HEK293 (cell line): ENCODE results near the gene OR1F1.
A peak's percentile ranks its signal among the peaks of the same experiment; 100 is the strongest.

Experiments used
- FEZF1 ChIP-seq: fragments of 450-650 bp; formaldehyde crosslinking; IDR thresholded peaks from 2 replicates; pipeline ENCODE4 v1.5.1; 2016; ENCODE audit warnings: missing biosample characterization, missing genetic modification characterization
- GLI2 ChIP-seq: fragments of 450-650 bp; formaldehyde crosslinking; IDR thresholded peaks from 2 replicates; pipeline ENCODE4; 2017; ENCODE audit warnings: missing biosample characterization, missing genetic modification characterization, low read depth, borderline replicate concordance
- GLIS2 ChIP-seq: fragments of 450-650 bp; formaldehyde crosslinking; IDR thresholded peaks from 2 replicates; pipeline ENCODE4 v1.5.1; 2016; ENCODE audit warnings: missing biosample characterization, missing genetic modification characterization
- HOXD13 ChIP-seq: sonication (generic); formaldehyde crosslinking; IDR thresholded peaks from 2 replicates; pipeline ENCODE4 v1.8.0; 2022; ENCODE audit warnings: missing genetic modification reagents, borderline replicate concordance
- KLF1 ChIP-seq: fragments of 450-650 bp; formaldehyde crosslinking; IDR thresholded peaks from 2 replicates; pipeline ENCODE4 v1.5.1; 2016; ENCODE audit warnings: missing biosample characterization, missing genetic modification characterization
- KLF16 ChIP-seq: fragments of 450-650 bp; formaldehyde crosslinking; IDR thresholded peaks from 2 replicates; pipeline ENCODE4 v1.5.1; 2017; ENCODE audit warnings: missing biosample characterization, missing genetic modification characterization
- REST ChIP-seq: fragments of 450-650 bp; formaldehyde crosslinking; IDR thresholded peaks from 2 replicates; pipeline ENCODE4 v1.5.1; 2016; ENCODE audit warnings: missing biosample characterization, missing genetic modification characterization
- SP7 ChIP-seq: fragments of 450-650 bp; formaldehyde crosslinking; IDR thresholded peaks from 2 replicates; pipeline ENCODE4 v1.5.1; 2016; ENCODE audit warnings: missing biosample characterization, missing genetic modification characterization
- ZFHX2 ChIP-seq: fragments of 450-650 bp; formaldehyde crosslinking; conservative IDR thresholded peaks from 2 replicates; pipeline ENCODE4 v1.5.1; 2016; ENCODE audit warnings: missing biosample characterization, missing genetic modification characterization
- ZIC2 ChIP-seq: fragments of 450-650 bp; formaldehyde crosslinking; IDR thresholded peaks from 2 replicates; pipeline ENCODE4 v1.5.1; 2016; ENCODE audit warnings: missing biosample characterization, missing genetic modification characterization
- ZNF10 ChIP-seq: fragments of 450-650 bp; formaldehyde crosslinking; IDR thresholded peaks from 2 replicates; pipeline ENCODE4 v1.5.1; 2017; ENCODE audit warnings: missing biosample characterization, missing genetic modification characterization
- ZNF133 ChIP-seq: fragments of 450-650 bp; formaldehyde crosslinking; IDR thresholded peaks from 2 replicates; pipeline ENCODE4 v1.5.1; 2016; ENCODE audit warnings: missing biosample characterization, missing genetic modification characterization
- ZNF138 ChIP-seq: fragments of 450-650 bp; formaldehyde crosslinking; IDR thresholded peaks from 2 replicates; pipeline ENCODE4 v1.5.1; 2016; ENCODE audit warnings: missing biosample characterization, missing genetic modification characterization, borderline replicate concordance
- ZNF18 ChIP-seq: fragments of 450-650 bp; formaldehyde crosslinking; IDR thresholded peaks from 2 replicates; pipeline ENCODE4 v1.5.1; 2016; ENCODE audit warnings: missing biosample characterization, missing genetic modification characterization
- ZNF2 ChIP-seq: fragments of 450-650 bp; formaldehyde crosslinking; IDR thresholded peaks from 2 replicates; pipeline ENCODE4 v1.5.1; 2016; ENCODE audit warnings: missing biosample characterization, missing genetic modification characterization
- ZNF302 ChIP-seq: fragments of 450-650 bp; formaldehyde crosslinking; IDR thresholded peaks from 2 replicates; pipeline ENCODE4 v1.5.1; 2016; ENCODE audit warnings: missing biosample characterization, missing genetic modification characterization, low read depth
- ZNF350 ChIP-seq: fragments of 450-650 bp; formaldehyde crosslinking; IDR thresholded peaks from 2 replicates; pipeline ENCODE4 v1.5.0; 2017; ENCODE audit warnings: missing biosample characterization, mild to moderate bottlenecking, missing genetic modification characterization
- ZNF510 ChIP-seq: fragments of 450-650 bp; formaldehyde crosslinking; IDR thresholded peaks from 2 replicates; pipeline ENCODE4 v1.5.1; 2018; ENCODE audit warnings: mild to moderate bottlenecking, missing genetic modification characterization, missing biosample characterization; ENCODE audit not compliant: insufficient replicate concordance
- ZNF530 ChIP-seq: fragments of 450-650 bp; formaldehyde crosslinking; IDR thresholded peaks from 2 replicates; pipeline ENCODE4 v1.5.1; 2016; ENCODE audit warnings: low read depth, missing biosample characterization, missing genetic modification characterization
- ZNF561 ChIP-seq: fragments of 450-650 bp; IDR thresholded peaks from 2 replicates; pipeline ENCODE4 v1.5.1; 2018; ENCODE audit warnings: missing biosample characterization, missing genetic modification characterization, borderline replicate concordance
- ZNF624 ChIP-seq: fragments of 450-650 bp; formaldehyde crosslinking; IDR thresholded peaks from 2 replicates; pipeline ENCODE4 v1.5.1; 2017; ENCODE audit warnings: missing biosample characterization, missing genetic modification characterization
- ZNF792 ChIP-seq: fragments of 450-650 bp; formaldehyde crosslinking; IDR thresholded peaks from 2 replicates; pipeline ENCODE4 v1.5.1; 2016; ENCODE audit warnings: missing biosample characterization, missing genetic modification characterization
- ZSCAN30 ChIP-seq: fragments of 450-650 bp; IDR thresholded peaks from 2 replicates; pipeline ENCODE4 v1.5.1; 2018; ENCODE audit warnings: missing biosample characterization, mild to moderate bottlenecking, missing genetic modification characterization, moderate library complexity
- TF ChIP-seq, protein P1 (sequence below): fragments of 450-650 bp; IDR thresholded peaks from 2 replicates; pipeline ENCODE4 v1.5.1; 2018; ENCODE audit warnings: missing biosample characterization, mild to moderate bottlenecking, missing genetic modification characterization
- TF ChIP-seq, protein P2 (sequence below): fragments of 450-650 bp; formaldehyde crosslinking; IDR thresholded peaks from 2 replicates; pipeline ENCODE4 v1.5.1; 2016; ENCODE audit warnings: missing biosample characterization, missing genetic modification characterization
- TF ChIP-seq, protein P3 (sequence below): sonication (generic); formaldehyde crosslinking; IDR thresholded peaks from 2 replicates; pipeline ENCODE4 v1.8.1; 2022; ENCODE audit warnings: mild to moderate bottlenecking, moderate library complexity, missing genetic modification reagents
- TF ChIP-seq, protein P4 (sequence below): fragments of 450-650 bp; formaldehyde crosslinking; IDR thresholded peaks from 2 replicates; pipeline ENCODE4 v1.5.1; 2016; ENCODE audit warnings: missing biosample characterization, missing genetic modification characterization

The OR1F1 gene

DNA sequence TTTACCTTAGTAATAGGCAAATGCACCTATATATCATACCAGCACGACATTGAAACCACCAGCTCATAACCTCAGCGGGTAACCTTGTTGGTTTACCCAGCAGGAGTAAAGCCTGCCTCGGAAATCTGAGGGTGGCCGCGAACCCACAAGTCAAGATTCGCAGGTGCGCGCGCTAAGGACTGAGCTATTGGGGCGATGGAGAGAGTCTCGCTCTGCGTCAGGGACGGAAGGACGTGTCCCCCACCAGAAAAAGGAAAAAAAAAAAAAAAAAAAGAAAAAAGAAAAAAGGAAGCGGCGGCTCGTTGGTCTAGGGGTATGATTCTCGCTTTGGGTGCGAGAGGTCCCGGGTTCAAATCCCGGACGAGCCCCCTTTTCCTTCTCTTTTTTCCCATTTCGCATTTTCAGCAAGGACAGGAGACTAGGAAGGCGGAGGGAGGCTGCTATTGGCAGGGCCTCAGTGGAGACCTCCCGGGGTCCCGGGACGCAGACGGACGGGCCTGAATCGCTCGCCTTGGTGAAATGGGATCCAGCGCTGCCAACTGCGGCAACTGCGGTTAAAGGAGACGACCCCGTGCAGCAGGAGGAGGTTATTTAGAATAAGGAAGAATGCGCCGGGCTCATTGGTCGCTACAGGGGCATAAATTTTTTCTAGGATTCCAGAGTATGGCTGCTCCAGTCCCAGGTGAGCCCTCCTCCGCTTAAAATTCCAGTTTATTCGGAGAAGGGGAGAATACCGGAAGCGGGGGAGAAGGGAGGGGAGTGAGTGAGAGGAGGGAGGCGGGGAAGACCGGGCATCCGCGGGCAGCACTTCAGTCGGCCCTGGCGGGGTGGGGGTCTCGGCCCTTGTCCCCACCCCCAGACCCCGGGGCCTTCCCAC lies at the start of gene OR1F1 (continued):
- TF ChIP-seq ZNF138 (tag by site-specific recombination) (no peak), ZNF302 (tag by site-specific recombination) (0 out of 2 replicates have a peak, but pooled peaks have one; percentile 31), ZNF133 (no peak), REST (no peak; the same call in 1 of the 2 replicates), SP7 (peak; percentile 88), HOXD13 (CRISPR knock-in tag) (no peak), FEZF1 (tag by site-specific recombination) (0 out of 2 replicates have a peak, but pooled peaks have one; percentile 5), ZNF10 (tag by site-specific recombination) (no peak), ZNF510 (tag by site-specific recombination) (no peak), GLI2 (tag by site-specific recombination) (no peak), GLIS2 (tag by site-specific recombination) (peak; percentile 9; the same call in 1 of the 2 replicates), ZFHX2 (tag by site-specific recombination) (peak; percentile 65), ZNF350 (tag by site-specific recombination) (no peak), KLF16 (tag by site-specific recombination) (0 out of 2 replicates have a peak, but pooled peaks have one; percentile 32), ZSCAN30 (no peak), ZNF530 (tag by site-specific recombination) (no peak), ZIC2 (tag by site-specific recombination) (peak; percentile 87), ZNF2 (peak; percentile 83), ZNF624 (tag by site-specific recombination) (no peak), ZNF18 (0 out of 2 replicates have a peak, but pooled peaks have one; percentile 58), ZNF792 (tag by site-specific recombination) (peak; percentile 82; the same call in 1 of the 2 replicates), KLF1 (tag by site-specific recombination) (peak; percentile 27), ZNF561 (tag by site-specific recombination) (peak; percentile 97)
- TF ChIP-seq, protein P1, sequence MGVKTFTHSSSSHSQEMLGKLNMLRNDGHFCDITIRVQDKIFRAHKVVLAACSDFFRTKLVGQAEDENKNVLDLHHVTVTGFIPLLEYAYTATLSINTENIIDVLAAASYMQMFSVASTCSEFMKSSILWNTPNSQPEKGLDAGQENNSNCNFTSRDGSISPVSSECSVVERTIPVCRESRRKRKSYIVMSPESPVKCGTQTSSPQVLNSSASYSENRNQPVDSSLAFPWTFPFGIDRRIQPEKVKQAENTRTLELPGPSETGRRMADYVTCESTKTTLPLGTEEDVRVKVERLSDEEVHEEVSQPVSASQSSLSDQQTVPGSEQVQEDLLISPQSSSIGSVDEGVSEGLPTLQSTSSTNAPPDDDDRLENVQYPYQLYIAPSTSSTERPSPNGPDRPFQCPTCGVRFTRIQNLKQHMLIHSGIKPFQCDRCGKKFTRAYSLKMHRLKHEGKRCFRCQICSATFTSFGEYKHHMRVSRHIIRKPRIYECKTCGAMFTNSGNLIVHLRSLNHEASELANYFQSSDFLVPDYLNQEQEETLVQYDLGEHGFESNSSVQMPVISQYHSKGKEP: peak; percentile 18; the same call in 1 of the 2 replicates
- TF ChIP-seq, protein P2, sequence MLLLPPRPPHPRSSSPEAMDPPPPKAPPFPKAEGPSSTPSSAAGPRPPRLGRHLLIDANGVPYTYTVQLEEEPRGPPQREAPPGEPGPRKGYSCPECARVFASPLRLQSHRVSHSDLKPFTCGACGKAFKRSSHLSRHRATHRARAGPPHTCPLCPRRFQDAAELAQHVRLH (tag by site-specific recombination): peak; percentile 94
- TF ChIP-seq, protein P3, sequence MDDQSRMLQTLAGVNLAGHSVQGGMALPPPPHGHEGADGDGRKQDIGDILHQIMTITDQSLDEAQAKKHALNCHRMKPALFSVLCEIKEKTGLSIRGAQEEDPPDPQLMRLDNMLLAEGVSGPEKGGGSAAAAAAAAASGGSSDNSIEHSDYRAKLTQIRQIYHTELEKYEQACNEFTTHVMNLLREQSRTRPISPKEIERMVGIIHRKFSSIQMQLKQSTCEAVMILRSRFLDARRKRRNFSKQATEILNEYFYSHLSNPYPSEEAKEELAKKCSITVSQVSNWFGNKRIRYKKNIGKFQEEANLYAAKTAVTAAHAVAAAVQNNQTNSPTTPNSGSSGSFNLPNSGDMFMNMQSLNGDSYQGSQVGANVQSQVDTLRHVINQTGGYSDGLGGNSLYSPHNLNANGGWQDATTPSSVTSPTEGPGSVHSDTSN (CRISPR knock-in tag): no peak
- TF ChIP-seq, protein P4, sequence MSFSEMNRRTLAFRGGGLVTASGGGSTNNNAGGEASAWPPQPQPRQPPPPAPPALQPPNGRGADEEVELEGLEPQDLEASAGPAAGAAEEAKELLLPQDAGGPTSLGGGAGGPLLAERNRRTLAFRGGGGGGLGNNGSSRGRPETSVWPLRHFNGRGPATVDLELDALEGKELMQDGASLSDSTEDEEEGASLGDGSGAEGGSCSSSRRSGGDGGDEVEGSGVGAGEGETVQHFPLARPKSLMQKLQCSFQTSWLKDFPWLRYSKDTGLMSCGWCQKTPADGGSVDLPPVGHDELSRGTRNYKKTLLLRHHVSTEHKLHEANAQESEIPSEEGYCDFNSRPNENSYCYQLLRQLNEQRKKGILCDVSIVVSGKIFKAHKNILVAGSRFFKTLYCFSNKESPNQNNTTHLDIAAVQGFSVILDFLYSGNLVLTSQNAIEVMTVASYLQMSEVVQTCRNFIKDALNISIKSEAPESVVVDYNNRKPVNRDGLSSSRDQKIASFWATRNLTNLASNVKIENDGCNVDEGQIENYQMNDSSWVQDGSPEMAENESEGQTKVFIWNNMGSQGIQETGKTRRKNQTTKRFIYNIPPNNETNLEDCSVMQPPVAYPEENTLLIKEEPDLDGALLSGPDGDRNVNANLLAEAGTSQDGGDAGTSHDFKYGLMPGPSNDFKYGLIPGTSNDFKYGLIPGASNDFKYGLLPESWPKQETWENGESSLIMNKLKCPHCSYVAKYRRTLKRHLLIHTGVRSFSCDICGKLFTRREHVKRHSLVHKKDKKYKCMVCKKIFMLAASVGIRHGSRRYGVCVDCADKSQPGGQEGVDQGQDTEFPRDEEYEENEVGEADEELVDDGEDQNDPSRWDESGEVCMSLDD (tag by site-specific recombination): peak; percentile 16; the same call in 1 of the 2 replicates
